Upper lobe of left lung (tissue), 6 donors: ENCODE measurements around the gene WSCD2. TPM values are rescaled to one million over a fixed set of nuclear protein-coding genes. Genes with fewer than 3 reads are reported as not detected.

Source experiments
- ATAC-seq, 2 donors: fragments of 200-7000 bp; cut with Tn5 transposase; one replicate each; pipeline ENCODE4 v1.9.1; 2022; ENCODE audit warnings: mild to moderate bottlenecking in 2 of 2, moderate library complexity in 2 of 2; ENCODE audit not compliant: low FRiP score in 2 of 2
- DNase-seq, 2 donors: peaks; one replicate each; pipeline ENCODE4 v3.0.0-alpha.2; 2019 to 2020
- H3K27ac ChIP-seq, 4 donors: fragments of 200-600 bp; sonication (generic); one replicate each; pipeline ENCODE4 v1.5.1; 2016 to 2019
- H3K27me3 ChIP-seq, 4 donors: fragments of 200-600 bp; sonication (generic); one replicate each; pipeline ENCODE4 v1.5.1; 2017 to 2019
- H3K36me3 ChIP-seq, 4 donors: fragments of 200-600 bp; sonication (generic); one replicate each; pipeline ENCODE4 v1.5.1; 2016 to 2019
- H3K4me1 ChIP-seq, 4 donors: fragments of 200-600 bp; sonication (generic); one replicate each; pipeline ENCODE4 v1.5.1; 2018 to 2019
- H3K4me3 ChIP-seq, 4 donors: fragments of 200-600 bp; sonication (generic); one replicate each; pipeline ENCODE4 v1.5.1; 2017 to 2019; ENCODE audit warnings: mild to moderate bottlenecking in 2 of 4, moderate library complexity in 1 of 4
- H3K9me3 ChIP-seq, 4 donors: fragments of 200-600 bp; sonication (generic); one replicate each; pipeline ENCODE4 v1.5.1; 2018 to 2019
- EP300 ChIP-seq, 4 donors: sonication (generic); formaldehyde crosslinking; IDR thresholded peaks; one replicate each; pipeline ENCODE4 v1.5.1; 2017; ENCODE audit warnings: antibody characterized with exemption in 4 of 4, control low read depth in 2 of 4
- POLR2A ChIP-seq, 4 donors: fragments of 450-650 bp; IDR thresholded peaks; one replicate each; pipeline ENCODE4 v1.5.1; 2016 to 2017; ENCODE audit warnings: antibody characterized with exemption in 4 of 4, mild to moderate bottlenecking in 2 of 4
- POLR2AphosphoS5 ChIP-seq, 2 donors: sonication (generic); formaldehyde crosslinking; IDR thresholded peaks; one replicate each; pipeline ENCODE4 v1.5.1; 2017; ENCODE audit warnings: antibody characterized with exemption in 2 of 2
- WGBS, 2 donors: methylation state at CpG; one replicate each; pipeline ENCODE4 v1.1.5; 2017 to 2018; 5-methylcytosine and 5-hydroxymethylcytosine counted together
- total RNA-seq, 6 donors: library from RNA; depleted of rRNA in 4 of 6; stranded (reverse); fragments of >200 nt in 4 of 6; gene quantifications; one replicate each; pipeline versions ENCODE4 v1.1.0 to v1.2.1, GENCODE V29; 2016 to 2021
- TF ChIP-seq, protein P1 (sequence below), 6 experiments: fragments of 450-650 bp in 4 of 6; fragments of 200-600 bp in 2 of 6; sonication (generic) in 2 of 6; IDR thresholded peaks; one replicate each; pipeline ENCODE4 v1.5.1; 2016 to 2019; ENCODE audit warnings: antibody characterized with exemption in 6 of 6
- donor health status: DM: no; HTN: no; CAD: no; lungs with moderate emphysema.
- donor health status: DM: no; HTN: yes; CAD: no; lungs with severe emphysema.

Gene WSCD2
- total RNA-seq, 6 donors from 2014 or later: 0.17 to 1.0 (median 0.71) TPM

DNA sequence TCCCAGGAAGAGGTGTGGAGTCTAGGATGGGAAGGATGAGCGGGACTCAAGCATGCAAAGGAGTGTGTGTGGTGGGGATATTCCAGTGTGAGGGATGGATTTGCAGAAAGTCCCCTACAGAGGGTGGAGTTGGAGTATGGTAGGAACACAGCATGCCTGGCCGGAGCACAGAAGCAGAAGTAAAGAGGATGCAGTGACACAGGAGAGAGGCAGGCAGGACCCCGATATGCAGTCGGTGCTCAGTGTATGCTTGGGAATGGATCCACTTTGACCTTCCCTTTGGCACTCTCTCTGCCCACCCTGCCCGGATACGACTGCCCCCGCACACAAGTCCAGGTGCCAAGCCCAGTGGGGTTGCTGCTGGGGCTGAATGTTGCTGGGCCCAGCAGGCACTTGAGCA, 21.3 kb downstream of the WSCD2 start:
- Histone ChIP-seq H3K9me3 (no peaks in the 10 kb centered on the region), H3K36me3 (no peaks in the 10 kb centered on the region), H3K27me3 (no peaks in the 10 kb centered on the region), H3K27ac (no peak overlapping the region), H3K4me1 (no peaks in the 10 kb centered on the region), H3K4me3 (no peak overlapping the region)
- ATAC-seq: no peak
- WGBS, 2 donors: 84 to 91% methylated on average over 4 to 7 of the region's 7 CpGs
- TF ChIP-seq POLR2AphosphoS5 (IDR thresholded peaks at IDR 0.05): no peak
- TF ChIP-seq, protein P1, sequence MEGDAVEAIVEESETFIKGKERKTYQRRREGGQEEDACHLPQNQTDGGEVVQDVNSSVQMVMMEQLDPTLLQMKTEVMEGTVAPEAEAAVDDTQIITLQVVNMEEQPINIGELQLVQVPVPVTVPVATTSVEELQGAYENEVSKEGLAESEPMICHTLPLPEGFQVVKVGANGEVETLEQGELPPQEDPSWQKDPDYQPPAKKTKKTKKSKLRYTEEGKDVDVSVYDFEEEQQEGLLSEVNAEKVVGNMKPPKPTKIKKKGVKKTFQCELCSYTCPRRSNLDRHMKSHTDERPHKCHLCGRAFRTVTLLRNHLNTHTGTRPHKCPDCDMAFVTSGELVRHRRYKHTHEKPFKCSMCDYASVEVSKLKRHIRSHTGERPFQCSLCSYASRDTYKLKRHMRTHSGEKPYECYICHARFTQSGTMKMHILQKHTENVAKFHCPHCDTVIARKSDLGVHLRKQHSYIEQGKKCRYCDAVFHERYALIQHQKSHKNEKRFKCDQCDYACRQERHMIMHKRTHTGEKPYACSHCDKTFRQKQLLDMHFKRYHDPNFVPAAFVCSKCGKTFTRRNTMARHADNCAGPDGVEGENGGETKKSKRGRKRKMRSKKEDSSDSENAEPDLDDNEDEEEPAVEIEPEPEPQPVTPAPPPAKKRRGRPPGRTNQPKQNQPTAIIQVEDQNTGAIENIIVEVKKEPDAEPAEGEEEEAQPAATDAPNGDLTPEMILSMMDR (IDR thresholded peaks at IDR 0.05): no peak
- DNase-seq: no peak

DNA sequence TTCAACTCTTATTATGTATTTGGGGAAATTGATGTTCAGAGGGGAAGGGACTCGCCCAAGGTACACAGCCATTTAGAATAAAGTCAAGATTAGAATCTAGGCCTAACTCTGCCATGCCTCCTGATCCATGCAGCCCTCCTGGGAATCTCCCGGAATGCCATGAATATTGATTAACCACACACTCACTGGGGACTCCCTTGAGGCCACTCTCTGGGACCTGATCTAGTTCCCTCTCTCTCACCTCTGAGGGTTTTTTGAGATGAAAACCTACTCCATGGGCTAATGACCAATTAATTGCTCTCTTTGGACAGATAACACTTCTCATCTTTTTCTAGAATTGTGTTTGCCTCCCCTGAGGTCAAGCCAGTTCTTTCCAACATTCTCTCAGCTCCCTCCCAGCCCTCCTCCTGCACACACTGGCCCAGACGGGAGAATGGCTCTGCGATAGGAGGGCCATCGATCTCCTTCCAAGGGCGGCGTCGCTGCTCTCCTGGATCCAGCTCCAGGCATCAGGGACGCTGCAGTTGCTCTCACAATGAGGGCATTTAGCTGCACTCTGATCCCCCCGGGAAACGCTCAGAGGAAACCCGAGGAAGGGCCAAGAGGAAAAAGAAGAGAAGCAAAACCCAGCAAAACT, 22.6 kb downstream of the WSCD2 start:
- H3K9me3 ChIP-seq: no peaks in the 10 kb centered on the region
- DNase-seq: no peak
- H3K27me3 ChIP-seq: no peaks in the 10 kb centered on the region
- whole genome bisulfite sequencing, 2 donors: 43 to 55% methylated on average over 12 of the region's 12 CpGs
- no peak overlapping the region for H3K4me3 ChIP-seq
- no peak for ATAC-seq
- no peaks in the 10 kb centered on the region for H3K36me3 ChIP-seq
- H3K27ac ChIP-seq: no peak overlapping the region
- no peaks in the 10 kb centered on the region for H3K4me1 ChIP-seq
- TF ChIP-seq POLR2AphosphoS5 (IDR thresholded peaks at IDR 0.05) (no peak), POLR2A (IDR thresholded peaks at IDR 0.05) (no peak), EP300 (IDR thresholded peaks at IDR 0.05) (no peak)
- TF ChIP-seq, protein P1 (IDR thresholded peaks at IDR 0.05): no peak

DNA sequence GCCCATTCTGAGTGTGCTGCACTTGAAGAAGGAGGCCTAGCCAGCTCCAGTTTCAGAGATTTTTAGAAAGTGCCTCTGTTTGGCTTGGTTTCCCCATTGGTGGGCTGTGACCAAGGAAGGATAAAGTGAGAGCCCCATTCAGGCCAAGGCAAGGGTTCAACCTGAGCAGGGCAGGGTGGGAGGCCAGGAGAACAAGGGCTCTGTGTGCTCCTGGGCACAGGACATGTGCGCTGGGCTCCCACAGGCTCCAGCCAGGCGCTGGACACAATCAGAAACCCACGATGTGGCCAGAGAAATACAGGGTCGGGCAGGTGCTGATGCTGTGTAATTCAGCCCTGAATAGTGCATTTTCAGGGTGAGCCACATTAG, 23.1 kb downstream of the WSCD2 start:
- WGBS, 2 donors: 79% methylated on average over 4 of the region's 4 CpGs; no CpG with 5 or more reads in 1 of the 2 donors

DNA sequence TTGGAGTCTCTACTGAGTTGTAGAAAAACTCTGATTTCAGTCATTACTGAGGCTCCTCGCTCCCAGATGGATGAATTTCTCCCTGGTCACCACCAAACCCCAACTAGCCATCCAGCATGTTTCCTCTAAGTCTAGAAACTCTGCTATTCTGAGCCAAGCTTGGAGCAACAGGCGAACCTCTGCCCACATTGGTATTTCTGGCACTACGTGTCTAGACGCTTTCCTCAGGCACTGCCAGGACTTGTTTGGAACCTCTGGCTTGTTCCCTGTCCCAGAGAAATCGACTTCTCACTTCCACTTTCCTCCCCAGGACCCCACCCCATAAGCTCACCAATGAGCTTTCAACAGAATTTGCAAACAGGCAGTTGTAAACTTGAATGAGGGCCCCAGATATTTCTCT, 27.6 kb downstream of the WSCD2 start:
- no peaks in the 10 kb centered on the region for H3K4me1 ChIP-seq
- no peak for ATAC-seq
- no peaks in the 10 kb centered on the region for H3K27me3 ChIP-seq
- no peak for DNase-seq
- H3K9me3 ChIP-seq: no peaks in the 10 kb centered on the region
- no peak overlapping the region for H3K27ac ChIP-seq
- no peak overlapping the region for H3K4me3 ChIP-seq
- 60 to 66% methylated on average over 5 of the region's 5 CpGs for WGBS, 2 donors
- no peaks in the 10 kb centered on the region for H3K36me3 ChIP-seq
- TF ChIP-seq POLR2A (IDR thresholded peaks at IDR 0.05) (no peak), POLR2AphosphoS5 (IDR thresholded peaks at IDR 0.05) (no peak), EP300 (IDR thresholded peaks at IDR 0.05) (no peak)
- TF ChIP-seq, protein P1 (IDR thresholded peaks at IDR 0.05): no peak

More for the DNA sequence above, 23.1 kb downstream of the WSCD2 start:
- Histone ChIP-seq H3K36me3 (no peaks in the 10 kb centered on the region), H3K9me3 (no peaks in the 10 kb centered on the region), H3K27ac (no peak overlapping the region), H3K4me1 (no peaks in the 10 kb centered on the region), H3K27me3 (no peaks in the 10 kb centered on the region), H3K4me3 (no peak overlapping the region)
- DNase-seq: no peak
- ATAC-seq: no peak
- TF ChIP-seq POLR2AphosphoS5 (IDR thresholded peaks at IDR 0.05) (no peak), POLR2A (IDR thresholded peaks at IDR 0.05) (no peak), EP300 (IDR thresholded peaks at IDR 0.05) (no peak)
- TF ChIP-seq, protein P1 (IDR thresholded peaks at IDR 0.05): no peak

DNA sequence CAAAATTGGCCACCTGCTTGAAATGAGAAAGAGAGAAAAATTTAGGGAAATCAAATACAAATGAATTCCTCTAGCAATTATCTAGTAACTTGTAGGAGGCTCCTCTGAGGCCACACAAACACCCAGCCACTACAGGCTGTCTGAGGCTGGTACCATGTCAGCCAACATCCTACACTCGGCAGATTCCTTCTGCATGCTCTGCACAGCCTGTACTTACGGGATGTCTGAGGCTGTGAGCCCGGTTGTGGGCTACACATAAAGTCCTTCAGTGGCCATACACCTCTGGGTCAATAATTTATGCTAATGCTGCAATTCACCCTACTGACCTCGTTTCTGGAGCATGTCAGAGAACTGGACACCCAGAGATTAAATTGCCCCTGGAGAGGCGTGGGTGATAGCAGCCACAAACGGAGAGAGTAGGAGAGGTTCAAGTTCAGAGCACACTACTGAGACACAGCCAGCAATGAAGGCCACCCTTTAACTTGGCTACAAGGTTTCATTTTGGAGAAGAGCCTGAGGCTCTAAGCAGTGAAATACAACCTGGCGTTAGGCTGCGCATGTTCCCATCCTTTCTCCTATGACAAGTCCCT, 28.9 kb downstream of the WSCD2 start:
- no peak for ATAC-seq
- DNase-seq: no peak
- WGBS, 2 donors: 59 to 69% methylated on average over 6 to 8 of the region's 8 CpGs
- Histone ChIP-seq H3K4me1 (no peaks in the 10 kb centered on the region), H3K27ac (no peak overlapping the region), H3K36me3 (no peaks in the 10 kb centered on the region), H3K27me3 (no peaks in the 10 kb centered on the region), H3K4me3 (no peak overlapping the region), H3K9me3 (no peaks in the 10 kb centered on the region)
- TF ChIP-seq, protein P1 (IDR thresholded peaks at IDR 0.05): no peak
- TF ChIP-seq POLR2A (IDR thresholded peaks at IDR 0.05) (no peak), POLR2AphosphoS5 (IDR thresholded peaks at IDR 0.05) (no peak), EP300 (IDR thresholded peaks at IDR 0.05) (no peak)
